GM12878 (cell line): ENCODE results near the gene UFD1. TPM values are rescaled to one million over a fixed set of nuclear protein-coding genes. Genes with fewer than 3 reads are reported as not detected.
A peak's percentile ranks its signal among the peaks of the same experiment; 100 is the strongest.

Source experiments
- ATAC-seq: fragments of 200-7000 bp; cut with Tn5 transposase; 3 replicates; pipeline ENCODE4 v1.9.1; 2020; ENCODE audit warnings: mild to moderate bottlenecking, moderate library complexity
- BruUV-seq: library from RNA; stranded (reverse); fragments of 400-500 nt; replicated peaks from 2 replicates; lab custom pipeline; 2021; lab: Mats Ljungman, UMichigan
- CTCF ChIA-PET: fragments of 300-600 bp; sonication (Branson Sonifier 250); formaldehyde crosslinking; extraction: SDS; loops from one replicate; lab custom pipeline; 2021; ENCODE audit warnings: inconsistent platforms; lab: Yijun Ruan, JAX
- POLR2A ChIA-PET: fragments of 350-600 bp; formaldehyde crosslinking; extraction: SDS; loops from one replicate; lab custom pipeline; 2021; ENCODE audit warnings: inconsistent platforms; lab: Charles Lee
- RAD21 ChIA-PET: fragments of 300-600 bp; sonication (Branson Sonifier 250); formaldehyde crosslinking; loops from one replicate; lab custom pipeline; 2023; ENCODE audit warnings: antibody characterized with exemption; ENCODE audit not compliant: unreplicated experiment; lab: Charles Lee
- SMC1A ChIA-PET: fragments of 300-600 bp; sonication (Branson Sonifier 250); formaldehyde crosslinking; loops from one replicate; lab custom pipeline; 2023; ENCODE audit not compliant: unreplicated experiment, uncharacterized antibody; lab: Charles Lee
- DNase-seq: peaks from one replicate; pipeline ENCODE4 v3.0.0-alpha.2; 2011; ENCODE audit warnings: low read depth, low spot score
- FAIRE-seq: peaks from 3 replicates; lab custom pipeline; 2011; peaks lifted over from hg19 to GRCh38; lab: Jason Lieb, UNC
- H2AFZ ChIP-seq: 2 replicates; pipeline ENCODE4 v1.6.0; 2011; ENCODE audit warnings: low read depth, low read length, control low read depth; ENCODE audit not compliant: control insufficient read depth
- H3K27ac ChIP-seq: 2 replicates; pipeline ENCODE4 v1.5.1; 2011; ENCODE audit warnings: control low read depth; ENCODE audit not compliant: control insufficient read depth, insufficient read depth
- H3K27me3 ChIP-seq, 2 experiments: replicated peaks in 1 of 2; 2 replicates each; pipeline versions ENCODE4 v1.6.0 to v1.6.1; 2011; ENCODE audit warnings: low read length in 1 of 2; ENCODE audit not compliant: control insufficient read depth in 2 of 2, insufficient read depth in 2 of 2
- H3K36me3 ChIP-seq, 2 experiments: 2 replicates each; pipeline ENCODE4 v1.5.1; 2011; ENCODE audit warnings: low read length in 1 of 2; ENCODE audit not compliant: control insufficient read depth in 2 of 2, insufficient read depth in 2 of 2
- H3K4me1 ChIP-seq: 2 replicates; pipeline ENCODE4 v1.6.1; 2011; ENCODE audit warnings: mild to moderate bottlenecking, low read length, moderate library complexity, mixed read lengths; ENCODE audit not compliant: control insufficient read depth, insufficient read depth
- H3K4me2 ChIP-seq: 2 replicates; pipeline ENCODE4 v1.6.0; 2011; ENCODE audit warnings: control low read depth; ENCODE audit not compliant: control insufficient read depth, insufficient read depth
- H3K4me3 ChIP-seq: fragments of 200-600 bp; sonication (generic); 2 replicates; pipeline ENCODE4 v1.5.1; 2016
- H3K79me2 ChIP-seq: 2 replicates; pipeline ENCODE4 v1.6.0; 2011; ENCODE audit warnings: low read length; ENCODE audit not compliant: control insufficient read depth, insufficient read depth
- H3K9ac ChIP-seq: 2 replicates; pipeline ENCODE4 v1.8.0; 2011; ENCODE audit warnings: low read length, control low read depth, mixed read lengths; ENCODE audit not compliant: control insufficient read depth, insufficient read depth
- H3K9me3 ChIP-seq: replicated peaks from 3 replicates; pipeline ENCODE4 v1.5.1; 2011; ENCODE audit warnings: mild to moderate bottlenecking, low read length; ENCODE audit not compliant: control insufficient read depth, insufficient read depth
- H4K20me1 ChIP-seq: 2 replicates; pipeline ENCODE4 v1.6.0; 2011; ENCODE audit not compliant: control insufficient read depth, insufficient read depth
- CBX5 ChIP-seq: sonication (generic); IDR thresholded peaks from 2 replicates; pipeline ENCODE4 v1.6.1; 2016; ENCODE audit warnings: low read depth, moderate library complexity, mild to moderate bottlenecking, inconsistent platforms
- E4F1 ChIP-seq: fragments of 450-650 bp; IDR thresholded peaks from 2 replicates; pipeline ENCODE4 v1.6.1; 2018; ENCODE audit warnings: borderline replicate concordance, mild to moderate bottlenecking; ENCODE audit not compliant: partially characterized antibody
- JUND ChIP-seq: IDR thresholded peaks from 2 replicates; pipeline ENCODE4 v1.6.1; 2012; ENCODE audit warnings: low read depth, mild to moderate bottlenecking, low read length, improper control_type of control experiment, moderate library complexity
- MXI1 ChIP-seq: fragments of 150-350 bp; IDR thresholded peaks from 2 replicates; pipeline ENCODE4 v1.6.1; 2011; ENCODE audit warnings: low read depth, mild to moderate bottlenecking, inconsistent platforms, low read length, improper control_type of control experiment
- NFIC ChIP-seq: IDR thresholded peaks from 2 replicates; pipeline ENCODE4 v1.6.1; 2012; ENCODE audit warnings: low read depth, mild to moderate bottlenecking, inconsistent platforms, low read length, moderate library complexity
- NFYB ChIP-seq: IDR thresholded peaks from 2 replicates; pipeline ENCODE4 v1.6.1; 2011; ENCODE audit warnings: low read depth, mild to moderate bottlenecking, low read length, improper control_type of control experiment, moderate library complexity; ENCODE audit not compliant: insufficient read depth
- PML ChIP-seq: IDR thresholded peaks from 2 replicates; pipeline ENCODE4 v1.6.1; 2012; ENCODE audit warnings: low read length, inconsistent platforms
- POLR2A ChIP-seq: IDR thresholded peaks from 2 replicates; pipeline ENCODE4 v1.6.1; 2011; ENCODE audit warnings: low read depth, mild to moderate bottlenecking, low read length
- SIX5 ChIP-seq: IDR thresholded peaks from 2 replicates; pipeline ENCODE4 v1.6.1; 2011; ENCODE audit warnings: mild to moderate bottlenecking, low read depth, low read length, moderate library complexity; ENCODE audit not compliant: severe bottlenecking
- SREBF2 ChIP-seq: IDR thresholded peaks from 2 replicates; pipeline ENCODE4 v1.6.1; 2012; ENCODE audit warnings: mild to moderate bottlenecking, low read length
- SUZ12 ChIP-seq: fragments of 200-600 bp; sonication (generic); IDR thresholded peaks from one replicate; pipeline ENCODE4 v1.6.1; 2018; ENCODE audit warnings: antibody characterized with exemption, mild to moderate bottlenecking; ENCODE audit not compliant: unreplicated experiment
- TARDBP ChIP-seq: IDR thresholded peaks from 2 replicates; pipeline ENCODE4 v1.6.1; 2016; ENCODE audit warnings: borderline replicate concordance
- ZNF207 ChIP-seq: fragments of 450-650 bp; IDR thresholded peaks from 2 replicates; pipeline ENCODE4 v1.6.1; 2014; ENCODE audit warnings: antibody characterized with exemption, mild to moderate bottlenecking, borderline replicate concordance
- ZNF274 ChIP-seq: IDR thresholded peaks from one replicate; pipeline ENCODE4 v1.8.0; 2011; ENCODE audit not compliant: insufficient read length, insufficient read depth
- ZNF622 ChIP-seq: fragments of 450-650 bp; IDR thresholded peaks from 2 replicates; pipeline ENCODE4 v1.6.1; 2017; ENCODE audit warnings: mild to moderate bottlenecking, inconsistent platforms
- ZZZ3 ChIP-seq: IDR thresholded peaks from 2 replicates; pipeline ENCODE4 v1.6.1; 2011; ENCODE audit warnings: low read depth; ENCODE audit not compliant: control insufficient read depth, insufficient read length
- WGBS: methylation state at CpG from one replicate; pipeline ENCODE4 v1.1.6; 2016; ENCODE audit warnings: low lambda C conversion rate; ENCODE audit not compliant: insufficient replicate concordance, insufficient coverage; ENCODE audit errors: missing lambda C conversion rate; 5-methylcytosine and 5-hydroxymethylcytosine counted together
- in situ Hi-C: fragments of 300-500 bp; cut with MboI; formaldehyde crosslinking; loops from 9 replicates; pipeline ENCODE4 v1.14.3; 2018; ENCODE audit warnings: mixed read lengths
- intact Hi-C: fragments of 100-400 bp; cut with micrococcal nuclease; formaldehyde crosslinking; loops from one replicate; pipeline ENCODE4 v1.14.2; 2022; ENCODE audit not compliant: unreplicated experiment
- polyA plus RNA-seq, 11 experiments: library from polyadenylated mRNA; depleted of rRNA in 4 of 11; unstranded in 6 of 11; stranded (reverse) in 5 of 11; fragments of >200 nt; fragmentation: Nextera tagmentation in 4 of 11; fragmentation: Illumina TruSeq in 1 of 11; extraction: Ambion mirVana in 4 of 11; extraction: Trizol in 1 of 11; gene quantifications; 1 replicate in 1 of 11; 2 replicates in 10 of 11; pipeline versions ENCODE4 v1.2.1 to v1.2.3, GENCODE V29; 2011 to 2016; ENCODE audit warnings: inconsistent platforms in 2 of 11, missing spikeins in 2 of 11, low read depth in 1 of 11
- total RNA-seq, 4 experiments: library from RNA; depleted of rRNA in 3 of 4; stranded (reverse); fragments of >200 nt in 3 of 4; fragmentation: Illumina TruSeq in 1 of 4; extraction: Trizol in 1 of 4; gene quantifications; 2 replicates each; pipeline versions ENCODE4 v1.2.1 to v1.2.3, GENCODE V29; 2013 to 2021
- TF ChIP-seq, protein P1 (sequence below): fragments of 450-650 bp; IDR thresholded peaks from 2 replicates; pipeline ENCODE4 v1.6.1; 2017; ENCODE audit warnings: mild to moderate bottlenecking, moderate library complexity

UFD1 gene
- total and polyA plus RNA-seq, 10 of the 15 experiments (the other 5 are each of a cell fraction or from before 2014, with no cell fraction given), result 67.2 to 143 (median 117) TPM

GRCh38 chr22:19488285-19488684 is 9.3 kb upstream of the UFD1 start:
- RAD21 ChIA-PET, result no interaction called here
- TSS peak; percentile 34 for BruUV-seq
- Histone ChIP-seq H2AFZ (no peak overlapping the region), H3K4me1 (no peaks in the 10 kb centered on the region), H3K79me2 (no peaks in the 10 kb centered on the region), H3K9ac (no peak overlapping the region), H3K27ac (no peak overlapping the region), H3K27me3 (no peaks in the 10 kb centered on the region), H3K4me3 (no peak overlapping the region), H4K20me1 (no peaks in the 10 kb centered on the region), H3K4me2 (no peak overlapping the region), H3K36me3 (peaks cover 6 to 10% of the 10 kb centered on the region in 2 experiments; a peak in 3 of 4 replicates), H3K9me3 (no peaks in the 10 kb centered on the region)
- 95% methylated on average over 2 of the region's 2 CpGs for WGBS
- SMC1A ChIA-PET, result no interaction called here
- no peak for FAIRE-seq
- intact Hi-C loops (no loop called here), in situ Hi-C loops (no loop called here)
- ATAC-seq, result no peak
- no peak for DNase-seq
- TF ChIP-seq JUND (no peak), PML (no peak), POLR2A (no peak), NFYB (no peak), CBX5 (no peak), SUZ12 (no peak), SIX5 (no peak), ZNF622 (no peak), ZNF274 (no peak), NFIC (no peak), ZZZ3 (no peak), MXI1 (no peak), E4F1 (no peak), SREBF2 (no peak), ZNF207 (no peak), TARDBP (no peak)
- TF ChIP-seq, protein P1, sequence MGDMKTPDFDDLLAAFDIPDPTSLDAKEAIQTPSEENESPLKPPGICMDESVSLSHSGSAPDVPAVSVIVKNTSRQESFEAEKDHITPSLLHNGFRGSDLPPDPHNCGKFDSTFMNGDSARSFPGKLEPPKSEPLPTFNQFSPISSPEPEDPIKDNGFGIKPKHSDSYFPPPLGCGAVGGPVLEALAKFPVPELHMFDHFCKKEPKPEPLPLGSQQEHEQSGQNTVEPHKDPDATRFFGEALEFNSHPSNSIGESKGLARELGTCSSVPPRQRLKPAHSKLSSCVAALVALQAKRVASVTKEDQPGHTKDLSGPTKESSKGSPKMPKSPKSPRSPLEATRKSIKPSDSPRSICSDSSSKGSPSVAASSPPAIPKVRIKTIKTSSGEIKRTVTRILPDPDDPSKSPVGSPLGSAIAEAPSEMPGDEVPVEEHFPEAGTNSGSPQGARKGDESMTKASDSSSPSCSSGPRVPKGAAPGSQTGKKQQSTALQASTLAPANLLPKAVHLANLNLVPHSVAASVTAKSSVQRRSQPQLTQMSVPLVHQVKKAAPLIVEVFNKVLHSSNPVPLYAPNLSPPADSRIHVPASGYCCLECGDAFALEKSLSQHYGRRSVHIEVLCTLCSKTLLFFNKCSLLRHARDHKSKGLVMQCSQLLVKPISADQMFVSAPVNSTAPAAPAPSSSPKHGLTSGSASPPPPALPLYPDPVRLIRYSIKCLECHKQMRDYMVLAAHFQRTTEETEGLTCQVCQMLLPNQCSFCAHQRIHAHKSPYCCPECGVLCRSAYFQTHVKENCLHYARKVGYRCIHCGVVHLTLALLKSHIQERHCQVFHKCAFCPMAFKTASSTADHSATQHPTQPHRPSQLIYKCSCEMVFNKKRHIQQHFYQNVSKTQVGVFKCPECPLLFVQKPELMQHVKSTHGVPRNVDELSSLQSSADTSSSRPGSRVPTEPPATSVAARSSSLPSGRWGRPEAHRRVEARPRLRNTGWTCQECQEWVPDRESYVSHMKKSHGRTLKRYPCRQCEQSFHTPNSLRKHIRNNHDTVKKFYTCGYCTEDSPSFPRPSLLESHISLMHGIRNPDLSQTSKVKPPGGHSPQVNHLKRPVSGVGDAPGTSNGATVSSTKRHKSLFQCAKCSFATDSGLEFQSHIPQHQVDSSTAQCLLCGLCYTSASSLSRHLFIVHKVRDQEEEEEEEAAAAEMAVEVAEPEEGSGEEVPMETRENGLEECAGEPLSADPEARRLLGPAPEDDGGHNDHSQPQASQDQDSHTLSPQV, result no peak
- TF ChIP-seq, all 136 proteins: peak for 0
- ChIA-PET CTCF (interaction anchor here (2.4 kb wide), 1 partner anchor 142 kb away, joined by 7 read pairs; no protein-coding TSS in a partner anchor), POLR2A (interaction anchor here (0.6 to 0.7 kb wide), 2 partner anchors 83 to 1293 kb away, joined by 3 to 4 read pairs; no protein-coding TSS in a partner anchor)
